GM21825 (cell line): ENCODE measurements around the gene HS6ST2.

Source experiments
- ATAC-seq: cut with Tn5 transposase; IDR thresholded peaks from one replicate; pipeline ENCODE4 v1.9.1; 2021; ENCODE audit warnings: mild to moderate bottlenecking, moderate library complexity; ENCODE audit not compliant: unreplicated experiment

HS6ST2 gene

GRCh38 chrX:132624466-132624865, 334.0 kb downstream of the HS6ST2 start:
- no peak for ATAC-seq

- no peak for ATAC-seq
Observed at GRCh38 chrX:132623942-132624341, 334.5 kb downstream of the HS6ST2 start.

GRCh38 chrX:132623300-132623699, 335.1 kb downstream of the HS6ST2 start:
- ATAC-seq, result no peak

GRCh38 chrX:132622130-132622529, 336.3 kb downstream of the HS6ST2 start:
- no peak for ATAC-seq

- no peak for ATAC-seq
Observed at GRCh38 chrX:132618810-132619209, 339.6 kb downstream of the HS6ST2 start.

- no peak for ATAC-seq
Observed at GRCh38 chrX:132615391-132616131, 342.9 kb downstream of the HS6ST2 start.

GRCh38 chrX:132614297-132614696, 344.1 kb downstream of the HS6ST2 start:
- ATAC-seq, result no peak

GRCh38 chrX:132613801-132614200, 344.6 kb downstream of the HS6ST2 start:
- ATAC-seq, result no peak

GRCh38 chrX:132612821-132613564, 345.4 kb downstream of the HS6ST2 start:
- ATAC-seq, result peak; percentile 64

- ATAC-seq, result no peak
Observed at GRCh38 chrX:132610536-132610935, 347.9 kb downstream of the HS6ST2 start.

GRCh38 chrX:132609362-132609848, 349.0 kb downstream of the HS6ST2 start:
- ATAC-seq, result no peak

GRCh38 chrX:132603700-132604286, 354.6 kb downstream of the HS6ST2 start:
- no peak for ATAC-seq

GRCh38 chrX:132602701-132603100, 355.7 kb downstream of the HS6ST2 start:
- no peak for ATAC-seq

GRCh38 chrX:132594999-132595398, 363.4 kb downstream of the HS6ST2 start:
- ATAC-seq, result no peak

GRCh38 chrX:132594129-132594528, 364.3 kb downstream of the HS6ST2 start:
- no peak for ATAC-seq

- ATAC-seq, result no peak
Observed at GRCh38 chrX:132592880-132593279, 365.5 kb downstream of the HS6ST2 start.

GRCh38 chrX:132591719-132592275, 366.6 kb downstream of the HS6ST2 start:
- no peak for ATAC-seq

- ATAC-seq, result no peak
Observed at GRCh38 chrX:132590350-132591026, 367.9 kb downstream of the HS6ST2 start.

- ATAC-seq, result no peak
Observed at GRCh38 chrX:132584936-132585335, 373.5 kb downstream of the HS6ST2 start.

- no peak for ATAC-seq
Observed at GRCh38 chrX:132576939-132577338, 381.5 kb downstream of the HS6ST2 start.
